Mammary epithelial cell (primary cell): ENCODE results near the gene UBE2N.

ENCODE experiments used
- EZH2 ChIP-seq: IDR thresholded peaks from 2 replicates; pipeline ENCODE4 v1.6.1; 2012; ENCODE audit warnings: low read length, inconsistent platforms, borderline replicate concordance
- TF ChIP-seq, protein P1 (sequence below), 2 donors: IDR thresholded peaks in 1 of 2; conservative IDR thresholded peaks in 1 of 2; 2 replicates each; pipeline ENCODE4 v1.5.1; 2011 to 2012; ENCODE audit warnings: inconsistent platforms in 2 of 2, low read length in 2 of 2, mild to moderate bottlenecking in 2 of 2, control low read depth in 1 of 2, low read depth in 1 of 2; ENCODE audit not compliant: insufficient read depth in 1 of 2; ENCODE audit errors: extremely low read depth in 1 of 2

DNA sequence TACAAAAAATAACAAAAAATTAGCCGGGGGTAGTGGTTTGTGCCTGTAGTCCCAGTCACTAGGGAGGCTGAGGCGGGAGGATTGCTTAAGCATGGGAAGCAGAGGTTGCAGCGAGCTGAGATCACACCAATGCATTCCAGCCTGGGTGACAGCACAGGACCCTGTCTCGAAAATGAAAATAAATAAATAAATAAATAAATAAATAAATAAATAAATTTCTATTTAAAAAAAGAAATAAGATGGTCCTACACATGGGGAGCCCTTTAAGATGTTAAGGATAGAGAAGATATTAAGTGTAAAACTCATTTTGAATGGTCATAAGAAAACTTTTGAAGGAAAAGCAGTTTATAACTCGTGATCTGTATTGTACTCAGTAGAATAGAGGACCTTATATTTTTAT lies 17.4 kb upstream of the UBE2N start:
- TF ChIP-seq, protein P1, sequence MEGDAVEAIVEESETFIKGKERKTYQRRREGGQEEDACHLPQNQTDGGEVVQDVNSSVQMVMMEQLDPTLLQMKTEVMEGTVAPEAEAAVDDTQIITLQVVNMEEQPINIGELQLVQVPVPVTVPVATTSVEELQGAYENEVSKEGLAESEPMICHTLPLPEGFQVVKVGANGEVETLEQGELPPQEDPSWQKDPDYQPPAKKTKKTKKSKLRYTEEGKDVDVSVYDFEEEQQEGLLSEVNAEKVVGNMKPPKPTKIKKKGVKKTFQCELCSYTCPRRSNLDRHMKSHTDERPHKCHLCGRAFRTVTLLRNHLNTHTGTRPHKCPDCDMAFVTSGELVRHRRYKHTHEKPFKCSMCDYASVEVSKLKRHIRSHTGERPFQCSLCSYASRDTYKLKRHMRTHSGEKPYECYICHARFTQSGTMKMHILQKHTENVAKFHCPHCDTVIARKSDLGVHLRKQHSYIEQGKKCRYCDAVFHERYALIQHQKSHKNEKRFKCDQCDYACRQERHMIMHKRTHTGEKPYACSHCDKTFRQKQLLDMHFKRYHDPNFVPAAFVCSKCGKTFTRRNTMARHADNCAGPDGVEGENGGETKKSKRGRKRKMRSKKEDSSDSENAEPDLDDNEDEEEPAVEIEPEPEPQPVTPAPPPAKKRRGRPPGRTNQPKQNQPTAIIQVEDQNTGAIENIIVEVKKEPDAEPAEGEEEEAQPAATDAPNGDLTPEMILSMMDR (conservative IDR thresholded peaks at IDR 0.05 in 1 of 2, IDR thresholded peaks at IDR 0.05 in 1 of 2; ENCODE audit: extremely low read depth in 1 of 2, insufficient read depth in 1 of 2, low read depth in 1 of 2, low read length in 2 of 2), result no peak
- no peak for TF ChIP-seq EZH2
